Neural cell (in vitro differentiated cells): Measurements from ENCODE around the gene RPS15. TPM values are rescaled to one million over a fixed set of nuclear protein-coding genes. Genes with fewer than 3 reads are reported as not detected.

ENCODE experiments used
- H2AFZ ChIP-seq: fragments of 200-600, 300-800 bp; sonication (generic), shearing (Covaris generic); 2 replicates; pipeline ENCODE4 v1.6.0; 2014; ENCODE audit warnings: low read depth, mild to moderate bottlenecking, antibody characterized with exemption, low read length, moderate library complexity
- H3F3A ChIP-seq: fragments of 200-600 bp; shearing (Covaris generic); 2 replicates; pipeline ENCODE4 v1.6.1; 2016; ENCODE audit warnings: mild to moderate bottlenecking, moderate library complexity, mixed read lengths, antibody characterized with exemption, low read length; ENCODE audit not compliant: insufficient read depth, poor library complexity, severe bottlenecking
- H3K27ac ChIP-seq: fragments of 200-600, 300-800 bp; sonication (generic), shearing (Covaris generic); 2 replicates; pipeline ENCODE4 v1.5.1; 2014; ENCODE audit warnings: mild to moderate bottlenecking, low read length, moderate library complexity
- H3K27me3 ChIP-seq: fragments of 300-800, 200-600 bp; sonication (generic), shearing (Covaris generic); 2 replicates; pipeline ENCODE4 v1.6.0; 2014; ENCODE audit warnings: mild to moderate bottlenecking, low read depth, low read length, moderate library complexity; ENCODE audit not compliant: insufficient read depth
- H3K36me3 ChIP-seq: fragments of 300-800, 200-600 bp; sonication (generic), shearing (Covaris generic); 2 replicates; pipeline ENCODE4 v1.5.1; 2014; ENCODE audit warnings: mild to moderate bottlenecking, antibody characterized with exemption, low read length, moderate library complexity; ENCODE audit not compliant: insufficient read depth
- H3K4me2 ChIP-seq: fragments of 300-800, 200-600 bp; sonication (generic), shearing (Covaris generic); 2 replicates; pipeline ENCODE4 v1.6.0; 2014; ENCODE audit warnings: mild to moderate bottlenecking, low read length
- H3K4me3 ChIP-seq: fragments of 300-800, 200-600 bp; sonication (generic), shearing (Covaris generic); 2 replicates; pipeline ENCODE4 v1.5.1; 2014; ENCODE audit warnings: mild to moderate bottlenecking, low read length, moderate library complexity
- H3K79me2 ChIP-seq: fragments of 200-600 bp; shearing (Covaris generic); replicated peaks from 2 replicates; pipeline ENCODE4 v1.6.0; 2014; ENCODE audit warnings: mild to moderate bottlenecking, low read length, moderate library complexity; ENCODE audit not compliant: insufficient read depth
- H3K9ac ChIP-seq: fragments of 300-800, 200-600 bp; sonication (generic), shearing (Covaris generic); 2 replicates; pipeline ENCODE4 v1.6.1; 2016; ENCODE audit warnings: mild to moderate bottlenecking, low read length, mixed read lengths
- H3K9me2 ChIP-seq: fragments of 200-600 bp; shearing (Covaris generic); 2 replicates; pipeline ENCODE4 v1.6.1; 2016; ENCODE audit warnings: mild to moderate bottlenecking, low read length, mixed read lengths; ENCODE audit not compliant: insufficient read depth
- H3K9me3 ChIP-seq: fragments of 200-600, 300-800 bp; sonication (generic), shearing (Covaris generic); 2 replicates; pipeline ENCODE4 v1.6.1; 2016; ENCODE audit warnings: mild to moderate bottlenecking, mixed run types, low read length, moderate library complexity, mixed read lengths
- H4K20me1 ChIP-seq: fragments of 200-600 bp; shearing (Covaris generic); 2 replicates; pipeline ENCODE4 v1.6.1; 2016; ENCODE audit warnings: mild to moderate bottlenecking, mixed run types; ENCODE audit not compliant: insufficient read depth
- EP300 ChIP-seq: fragments of 450-650 bp; conservative IDR thresholded peaks from 2 replicates; pipeline ENCODE4 v1.6.1; 2014; ENCODE audit warnings: antibody characterized with exemption, mild to moderate bottlenecking, moderate library complexity; ENCODE audit not compliant: poor library complexity, severe bottlenecking
- EZH2 ChIP-seq: fragments of 200-600, 300-800 bp; shearing (Covaris generic), sonication (generic); IDR thresholded peaks from 2 replicates; pipeline ENCODE4 v1.6.1; 2014; ENCODE audit warnings: antibody characterized with exemption, low read length, borderline replicate concordance, mild to moderate bottlenecking; ENCODE audit not compliant: insufficient read depth, poor library complexity, severe bottlenecking
- MXI1 ChIP-seq: fragments of 450-650 bp; conservative IDR thresholded peaks from 2 replicates; pipeline ENCODE4 v1.6.1; 2014; ENCODE audit warnings: antibody characterized with exemption, mild to moderate bottlenecking; ENCODE audit not compliant: poor library complexity, severe bottlenecking
- POLR2AphosphoS5 ChIP-seq: IDR thresholded peaks from 2 replicates; pipeline ENCODE4 v1.6.1; 2012
- RAD21 ChIP-seq: fragments of 450-650 bp; conservative IDR thresholded peaks from 2 replicates; pipeline ENCODE4 v1.6.1; 2014; ENCODE audit warnings: antibody characterized with exemption, mild to moderate bottlenecking, moderate library complexity
- SMC3 ChIP-seq: fragments of 450-650 bp; conservative IDR thresholded peaks from 2 replicates; pipeline ENCODE4 v1.6.1; 2014; ENCODE audit warnings: antibody characterized with exemption, mild to moderate bottlenecking, moderate library complexity; ENCODE audit not compliant: poor library complexity
- TAF1 ChIP-seq: IDR thresholded peaks from 2 replicates; pipeline ENCODE4 v1.6.1; 2012; ENCODE audit warnings: low read depth
- polyA plus RNA-seq: library from polyadenylated mRNA; depleted of rRNA; stranded (reverse); fragments of >200 nt; gene quantifications from 2 replicates; pipeline ENCODE4 v1.2.3, GENCODE V29; 2014
- TF ChIP-seq, protein P1 (sequence below): IDR thresholded peaks from 2 replicates; pipeline ENCODE4 v1.6.1; 2012; ENCODE audit warnings: borderline replicate concordance
- TF ChIP-seq, protein P2 (sequence below): fragments of 450-650 bp; IDR thresholded peaks from 2 replicates; pipeline ENCODE4 v1.5.1; 2014; ENCODE audit warnings: antibody characterized with exemption, mild to moderate bottlenecking, moderate library complexity; ENCODE audit not compliant: poor library complexity, severe bottlenecking

The RPS15 gene
- polyA plus RNA-seq, 1 donor from 2014 or later: 591 TPM

DNA sequence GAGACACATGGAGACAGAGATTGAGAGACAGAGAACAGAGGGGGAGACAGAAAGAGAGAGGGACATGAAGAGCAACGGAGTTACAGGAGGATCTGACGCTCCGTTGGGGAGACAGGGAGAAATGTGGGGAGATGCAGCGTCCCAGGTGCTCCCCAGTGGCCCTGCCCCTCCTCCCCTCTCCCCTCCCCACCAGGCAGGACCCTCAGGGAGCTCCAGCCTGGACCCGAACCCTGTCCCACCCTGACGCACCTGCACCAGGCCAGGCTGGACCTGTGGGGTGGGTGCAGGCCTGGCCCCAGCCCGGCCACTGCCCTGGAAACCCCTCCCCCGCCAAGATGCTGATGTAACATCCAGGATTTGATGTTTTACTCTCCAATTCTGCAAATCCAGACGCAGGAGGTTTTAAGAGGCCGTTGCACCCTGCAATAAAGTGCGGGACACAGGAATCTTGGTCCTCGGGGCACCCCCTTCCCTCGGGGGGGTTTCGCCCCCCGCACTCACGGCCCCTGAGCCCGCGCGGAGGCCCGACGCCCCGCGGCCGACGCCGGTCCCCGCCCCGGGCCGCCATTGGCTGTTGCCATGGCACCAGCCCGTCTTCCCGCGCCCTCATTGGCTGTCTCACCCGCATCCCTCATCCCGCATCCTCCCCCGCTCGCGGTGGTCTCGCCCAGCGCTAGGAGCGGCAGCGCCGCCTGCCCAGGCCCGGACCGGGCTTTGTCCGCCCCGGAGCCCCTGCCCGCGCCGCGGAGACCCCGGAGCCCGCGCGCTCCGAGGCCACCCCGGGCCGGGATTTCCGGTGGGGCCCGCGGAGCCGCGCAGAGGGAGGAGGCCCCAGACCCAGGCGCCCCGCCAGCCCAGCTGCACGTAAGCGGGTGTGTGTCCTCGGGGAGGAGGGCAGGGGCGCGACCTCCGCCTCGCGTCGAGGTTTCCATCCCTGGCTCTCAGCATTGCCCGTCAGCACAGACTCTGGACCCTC is 11.6 kb downstream of the RPS15 start, which contains the start of gene APC2:
TSS of gene APC2 (plus strand) at position 655 of the 976 bp plus-strand sequence. CDS start 2,881 bp downstream, outside the sequence.
- H4K20me1 ChIP-seq: no peaks in the 10 kb centered on the region
- no peaks in the 10 kb centered on the region for H3K27me3 ChIP-seq
- peak within 1 kb of the TSS; percentile 77 for H3K4me3 ChIP-seq
- peak within 1 kb of the TSS; percentile 97 for H3K4me2 ChIP-seq
- peak within 1 kb of the TSS; percentile 98 for H3K27ac ChIP-seq
- H3K9me2 ChIP-seq: no peaks in the 10 kb centered on the region
- peak within 1 kb of the TSS; percentile 99 for H3K9ac ChIP-seq
- peaks cover 72% of the 10 kb centered on the region for H3K79me2 ChIP-seq
- H3K9me3 ChIP-seq: no peaks in the 10 kb centered on the region
- TF ChIP-seq MXI1 (peak; percentile 78), TAF1 (no peak), RAD21 (no peak), EP300 (peak; percentile 79), EZH2 (no peak), SMC3 (peak; percentile 50), POLR2AphosphoS5 (peak; percentile 92)
- TF ChIP-seq, protein P1, sequence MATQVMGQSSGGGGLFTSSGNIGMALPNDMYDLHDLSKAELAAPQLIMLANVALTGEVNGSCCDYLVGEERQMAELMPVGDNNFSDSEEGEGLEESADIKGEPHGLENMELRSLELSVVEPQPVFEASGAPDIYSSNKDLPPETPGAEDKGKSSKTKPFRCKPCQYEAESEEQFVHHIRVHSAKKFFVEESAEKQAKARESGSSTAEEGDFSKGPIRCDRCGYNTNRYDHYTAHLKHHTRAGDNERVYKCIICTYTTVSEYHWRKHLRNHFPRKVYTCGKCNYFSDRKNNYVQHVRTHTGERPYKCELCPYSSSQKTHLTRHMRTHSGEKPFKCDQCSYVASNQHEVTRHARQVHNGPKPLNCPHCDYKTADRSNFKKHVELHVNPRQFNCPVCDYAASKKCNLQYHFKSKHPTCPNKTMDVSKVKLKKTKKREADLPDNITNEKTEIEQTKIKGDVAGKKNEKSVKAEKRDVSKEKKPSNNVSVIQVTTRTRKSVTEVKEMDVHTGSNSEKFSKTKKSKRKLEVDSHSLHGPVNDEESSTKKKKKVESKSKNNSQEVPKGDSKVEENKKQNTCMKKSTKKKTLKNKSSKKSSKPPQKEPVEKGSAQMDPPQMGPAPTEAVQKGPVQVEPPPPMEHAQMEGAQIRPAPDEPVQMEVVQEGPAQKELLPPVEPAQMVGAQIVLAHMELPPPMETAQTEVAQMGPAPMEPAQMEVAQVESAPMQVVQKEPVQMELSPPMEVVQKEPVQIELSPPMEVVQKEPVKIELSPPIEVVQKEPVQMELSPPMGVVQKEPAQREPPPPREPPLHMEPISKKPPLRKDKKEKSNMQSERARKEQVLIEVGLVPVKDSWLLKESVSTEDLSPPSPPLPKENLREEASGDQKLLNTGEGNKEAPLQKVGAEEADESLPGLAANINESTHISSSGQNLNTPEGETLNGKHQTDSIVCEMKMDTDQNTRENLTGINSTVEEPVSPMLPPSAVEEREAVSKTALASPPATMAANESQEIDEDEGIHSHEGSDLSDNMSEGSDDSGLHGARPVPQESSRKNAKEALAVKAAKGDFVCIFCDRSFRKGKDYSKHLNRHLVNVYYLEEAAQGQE: peak; percentile 33
- TF ChIP-seq, protein P2, sequence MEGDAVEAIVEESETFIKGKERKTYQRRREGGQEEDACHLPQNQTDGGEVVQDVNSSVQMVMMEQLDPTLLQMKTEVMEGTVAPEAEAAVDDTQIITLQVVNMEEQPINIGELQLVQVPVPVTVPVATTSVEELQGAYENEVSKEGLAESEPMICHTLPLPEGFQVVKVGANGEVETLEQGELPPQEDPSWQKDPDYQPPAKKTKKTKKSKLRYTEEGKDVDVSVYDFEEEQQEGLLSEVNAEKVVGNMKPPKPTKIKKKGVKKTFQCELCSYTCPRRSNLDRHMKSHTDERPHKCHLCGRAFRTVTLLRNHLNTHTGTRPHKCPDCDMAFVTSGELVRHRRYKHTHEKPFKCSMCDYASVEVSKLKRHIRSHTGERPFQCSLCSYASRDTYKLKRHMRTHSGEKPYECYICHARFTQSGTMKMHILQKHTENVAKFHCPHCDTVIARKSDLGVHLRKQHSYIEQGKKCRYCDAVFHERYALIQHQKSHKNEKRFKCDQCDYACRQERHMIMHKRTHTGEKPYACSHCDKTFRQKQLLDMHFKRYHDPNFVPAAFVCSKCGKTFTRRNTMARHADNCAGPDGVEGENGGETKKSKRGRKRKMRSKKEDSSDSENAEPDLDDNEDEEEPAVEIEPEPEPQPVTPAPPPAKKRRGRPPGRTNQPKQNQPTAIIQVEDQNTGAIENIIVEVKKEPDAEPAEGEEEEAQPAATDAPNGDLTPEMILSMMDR: peak; percentile 28
- peak within 1 kb of the TSS; percentile 1 for H2AFZ ChIP-seq
- H3K36me3 ChIP-seq: peaks cover 4% of the 10 kb centered on the region
- peaks cover 4% of the 10 kb centered on the region for H3F3A ChIP-seq

DNA sequence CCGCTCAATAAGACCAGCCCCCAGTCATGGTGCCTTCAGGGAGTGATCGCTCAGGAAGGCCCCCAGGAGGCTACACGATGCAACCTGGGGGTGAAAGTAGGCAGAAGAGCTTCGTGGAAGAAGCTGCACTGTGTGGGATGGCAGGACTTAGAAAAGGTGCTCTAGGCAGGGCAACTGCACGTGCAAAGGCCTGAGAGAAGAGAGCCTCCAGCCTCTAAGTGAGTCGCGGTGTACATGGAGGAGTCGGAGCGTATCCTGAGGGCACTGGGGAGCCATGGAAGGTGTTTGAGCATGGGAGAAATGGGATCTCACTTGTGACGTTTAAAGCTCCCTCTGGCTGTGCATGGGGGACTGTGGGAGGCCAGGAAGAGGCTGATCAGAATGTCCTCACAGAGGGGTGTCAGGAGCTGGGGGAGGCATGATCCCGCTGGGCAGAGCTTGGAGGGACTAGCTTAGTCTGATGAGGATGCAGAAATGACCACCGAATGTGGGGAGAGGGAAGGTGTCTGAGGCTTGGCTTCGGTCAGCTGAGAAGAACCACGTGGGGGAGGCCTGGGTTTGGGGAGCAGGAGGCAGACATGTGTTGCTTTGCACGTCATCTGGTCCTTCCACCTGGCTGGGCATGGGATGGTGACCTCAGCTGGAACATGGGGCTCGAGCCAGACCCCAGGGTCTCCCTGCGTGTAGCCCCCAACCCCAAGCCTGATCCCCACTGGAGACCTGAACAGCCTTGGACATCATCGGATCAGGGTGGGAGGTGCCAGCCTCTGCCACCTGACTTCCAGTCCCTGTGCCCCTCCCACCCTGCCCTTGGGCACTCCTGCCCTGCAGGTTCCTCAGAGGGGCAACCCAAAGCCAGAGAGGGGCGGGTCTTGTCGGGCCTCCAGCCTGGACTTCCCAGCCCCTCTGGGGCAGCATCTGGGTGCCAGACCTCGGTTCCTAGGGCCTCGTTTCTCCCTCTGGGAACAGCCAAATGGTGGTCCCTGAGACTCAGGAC is 12.8 kb downstream of the RPS15 start:
- Histone ChIP-seq H3K9ac (peak overlapping the region; percentile 99), H3K36me3 (peaks cover 4% of the 10 kb centered on the region), H3K4me2 (peak overlapping the region; percentile 97), H3K4me3 (peak overlapping the region; percentile 77), H3K9me3 (no peaks in the 10 kb centered on the region), H3K9me2 (no peaks in the 10 kb centered on the region), H3F3A (no peaks in the 10 kb centered on the region), H3K79me2 (peaks cover 84% of the 10 kb centered on the region), H3K27ac (peak overlapping the region; percentile 98), H3K27me3 (no peaks in the 10 kb centered on the region), H2AFZ (no peak overlapping the region), H4K20me1 (peaks cover 8% of the 10 kb centered on the region)
- TF ChIP-seq, protein P2: no peak
- TF ChIP-seq EP300 (no peak), RAD21 (no peak), EZH2 (no peak)
